ENCODE measurements around the gene DIAPH1. TPM values are rescaled to one million over a fixed set of nuclear protein-coding genes. Genes with fewer than 3 reads are reported as not detected.

Gene DIAPH1
- total RNA-seq, 1 donor, result 22.1 TPM

GRCh38 chr5:141527426-141527825 is 91.4 kb downstream of the DIAPH1 start:
- no peak overlapping the region for H3K4me3 ChIP-seq (ENCODE audit: low read depth, low read length)
- TF ChIP-seq, protein P1, sequence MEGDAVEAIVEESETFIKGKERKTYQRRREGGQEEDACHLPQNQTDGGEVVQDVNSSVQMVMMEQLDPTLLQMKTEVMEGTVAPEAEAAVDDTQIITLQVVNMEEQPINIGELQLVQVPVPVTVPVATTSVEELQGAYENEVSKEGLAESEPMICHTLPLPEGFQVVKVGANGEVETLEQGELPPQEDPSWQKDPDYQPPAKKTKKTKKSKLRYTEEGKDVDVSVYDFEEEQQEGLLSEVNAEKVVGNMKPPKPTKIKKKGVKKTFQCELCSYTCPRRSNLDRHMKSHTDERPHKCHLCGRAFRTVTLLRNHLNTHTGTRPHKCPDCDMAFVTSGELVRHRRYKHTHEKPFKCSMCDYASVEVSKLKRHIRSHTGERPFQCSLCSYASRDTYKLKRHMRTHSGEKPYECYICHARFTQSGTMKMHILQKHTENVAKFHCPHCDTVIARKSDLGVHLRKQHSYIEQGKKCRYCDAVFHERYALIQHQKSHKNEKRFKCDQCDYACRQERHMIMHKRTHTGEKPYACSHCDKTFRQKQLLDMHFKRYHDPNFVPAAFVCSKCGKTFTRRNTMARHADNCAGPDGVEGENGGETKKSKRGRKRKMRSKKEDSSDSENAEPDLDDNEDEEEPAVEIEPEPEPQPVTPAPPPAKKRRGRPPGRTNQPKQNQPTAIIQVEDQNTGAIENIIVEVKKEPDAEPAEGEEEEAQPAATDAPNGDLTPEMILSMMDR (IDR thresholded peaks at IDR 0.05; ENCODE audit: insufficient read depth, low read length), result no peak
- no peak for DNase-seq (ENCODE audit: low read depth)

DNA sequence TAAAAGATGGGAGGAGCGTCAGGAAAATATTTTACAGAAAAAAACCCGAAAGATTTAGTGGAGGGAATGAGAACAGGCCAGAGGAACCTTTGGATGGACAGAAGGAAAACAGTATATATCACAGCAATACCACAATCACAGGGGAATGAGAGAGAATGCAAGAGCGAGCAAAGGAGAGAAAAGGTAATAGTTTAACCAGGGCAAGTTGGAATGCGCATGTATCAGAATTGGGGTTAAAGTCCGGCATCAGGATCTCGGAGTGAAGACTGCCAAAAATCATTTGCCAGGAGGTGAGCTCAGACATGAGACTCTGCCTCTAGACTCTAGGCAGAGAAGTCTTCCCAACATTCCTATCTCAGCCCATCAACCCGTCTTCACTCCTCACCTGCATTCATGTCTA is 93.1 kb downstream of the DIAPH1 start:
- H3K4me3 ChIP-seq (ENCODE audit: low read depth, low read length), result no peak overlapping the region
- DNase-seq (ENCODE audit: low read depth), result no peak
- TF ChIP-seq, protein P1 (IDR thresholded peaks at IDR 0.05; ENCODE audit: insufficient read depth, low read length), result no peak

GRCh38 chr5:141524604-141525597 is 93.9 kb downstream of the DIAPH1 start:
- H3K4me3 ChIP-seq (ENCODE audit: low read depth, low read length), result peak overlapping the region; percentile 13
- TF ChIP-seq, protein P1 (IDR thresholded peaks at IDR 0.05; ENCODE audit: insufficient read depth, low read length), result peak; percentile 99
- DNase-seq (ENCODE audit: low read depth), result peak; percentile 98

- no peak overlapping the region for H3K4me3 ChIP-seq (ENCODE audit: low read depth, low read length)
- DNase-seq (ENCODE audit: low read depth), result no peak
- TF ChIP-seq, protein P1 (IDR thresholded peaks at IDR 0.05; ENCODE audit: insufficient read depth, low read length), result no peak
Measured at GRCh38 chr5:141523991-141524390, 94.8 kb downstream of the DIAPH1 start.

GRCh38 chr5:141522301-141522700 is 96.5 kb downstream of the DIAPH1 start:
- DNase-seq (ENCODE audit: low read depth), result no peak
- H3K4me3 ChIP-seq (ENCODE audit: low read depth, low read length), result no peak overlapping the region
- TF ChIP-seq, protein P1 (IDR thresholded peaks at IDR 0.05; ENCODE audit: insufficient read depth, low read length), result no peak

GRCh38 chr5:141521244-141521781 is 97.5 kb downstream of the DIAPH1 start:
- H3K4me3 ChIP-seq (ENCODE audit: low read depth, low read length), result no peak overlapping the region
- DNase-seq (ENCODE audit: low read depth), result peak; percentile 100
- TF ChIP-seq, protein P1 (IDR thresholded peaks at IDR 0.05; ENCODE audit: insufficient read depth, low read length), result no peak
